Suprapubic skin (tissue), 4 donors: ENCODE results near the gene LILRB1. TPM values are rescaled to one million over a fixed set of nuclear protein-coding genes. Genes with fewer than 3 reads are reported as not detected.

Source experiments
- DNase-seq, 2 donors: peaks; one replicate each; pipeline ENCODE4 v3.0.0-alpha.2; 2019; ENCODE audit warnings: low spot score in 2 of 2
- H3K27ac ChIP-seq: fragments of 200-600 bp; sonication (generic); one replicate; pipeline ENCODE4 v1.5.1; 2019
- H3K27me3 ChIP-seq: fragments of 200-600 bp; sonication (generic); one replicate; pipeline ENCODE4 v1.5.1; 2019
- H3K36me3 ChIP-seq: fragments of 200-600 bp; sonication (generic); one replicate; pipeline ENCODE4 v1.5.1; 2019
- H3K4me1 ChIP-seq: fragments of 200-600 bp; sonication (generic); one replicate; pipeline ENCODE4 v1.5.1; 2019
- H3K4me3 ChIP-seq: fragments of 200-600 bp; sonication (generic); one replicate; pipeline ENCODE4 v1.5.1; 2019; ENCODE audit warnings: mild to moderate bottlenecking
- H3K9me3 ChIP-seq: fragments of 200-600 bp; sonication (generic); one replicate; pipeline ENCODE4 v1.5.1; 2019
- EP300 ChIP-seq: sonication (generic); formaldehyde crosslinking; IDR thresholded peaks from one replicate; pipeline ENCODE4 v1.6.1; 2017; ENCODE audit warnings: antibody characterized with exemption
- POLR2A ChIP-seq, 2 donors: fragments of 450-650 bp; IDR thresholded peaks; one replicate each; pipeline ENCODE4 v1.6.1; 2017; ENCODE audit warnings: antibody characterized with exemption in 2 of 2, mild to moderate bottlenecking in 2 of 2, moderate library complexity in 2 of 2
- POLR2AphosphoS5 ChIP-seq, 3 donors: sonication (generic); formaldehyde crosslinking; IDR thresholded peaks; one replicate each; pipeline ENCODE4 v1.6.1; 2017; ENCODE audit warnings: antibody characterized with exemption in 3 of 3
- WGBS: methylation state at CpG from one replicate; pipeline ENCODE4 v1.1.5; 2018; 5-methylcytosine and 5-hydroxymethylcytosine counted together
- total RNA-seq, 4 donors: library from RNA; depleted of rRNA; stranded (reverse); fragments of >200 nt; gene quantifications; one replicate each; pipeline ENCODE4 v1.1.0, GENCODE V29; 2016
- TF ChIP-seq, protein P1 (sequence below), 2 donors: fragments of 200-600 bp in 1 of 2; fragments of 450-650 bp in 1 of 2; sonication (generic) in 1 of 2; IDR thresholded peaks; one replicate each; pipeline ENCODE4 v1.5.1; 2016 to 2019; ENCODE audit warnings: antibody characterized with exemption in 2 of 2, mild to moderate bottlenecking in 1 of 2, moderate library complexity in 1 of 2

LILRB1 gene
- total RNA-seq, 4 donors from 2014 or later, result not detected

- Histone ChIP-seq H3K4me1 (no peaks in the 10 kb centered on the region), H3K9me3 (peaks cover 3% of the 10 kb centered on the region), H3K27ac (no peak overlapping the region), H3K4me3 (no peak overlapping the region), H3K27me3 (no peaks in the 10 kb centered on the region), H3K36me3 (no peaks in the 10 kb centered on the region)
- DNase-seq, result no peak
- TF ChIP-seq, protein P1, sequence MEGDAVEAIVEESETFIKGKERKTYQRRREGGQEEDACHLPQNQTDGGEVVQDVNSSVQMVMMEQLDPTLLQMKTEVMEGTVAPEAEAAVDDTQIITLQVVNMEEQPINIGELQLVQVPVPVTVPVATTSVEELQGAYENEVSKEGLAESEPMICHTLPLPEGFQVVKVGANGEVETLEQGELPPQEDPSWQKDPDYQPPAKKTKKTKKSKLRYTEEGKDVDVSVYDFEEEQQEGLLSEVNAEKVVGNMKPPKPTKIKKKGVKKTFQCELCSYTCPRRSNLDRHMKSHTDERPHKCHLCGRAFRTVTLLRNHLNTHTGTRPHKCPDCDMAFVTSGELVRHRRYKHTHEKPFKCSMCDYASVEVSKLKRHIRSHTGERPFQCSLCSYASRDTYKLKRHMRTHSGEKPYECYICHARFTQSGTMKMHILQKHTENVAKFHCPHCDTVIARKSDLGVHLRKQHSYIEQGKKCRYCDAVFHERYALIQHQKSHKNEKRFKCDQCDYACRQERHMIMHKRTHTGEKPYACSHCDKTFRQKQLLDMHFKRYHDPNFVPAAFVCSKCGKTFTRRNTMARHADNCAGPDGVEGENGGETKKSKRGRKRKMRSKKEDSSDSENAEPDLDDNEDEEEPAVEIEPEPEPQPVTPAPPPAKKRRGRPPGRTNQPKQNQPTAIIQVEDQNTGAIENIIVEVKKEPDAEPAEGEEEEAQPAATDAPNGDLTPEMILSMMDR (IDR thresholded peaks at IDR 0.05), result no peak
- TF ChIP-seq EP300 (no peak), POLR2A (IDR thresholded peaks at IDR 0.05) (no peak), POLR2AphosphoS5 (IDR thresholded peaks at IDR 0.05) (no peak)
- 72% methylated on average over 5 of the region's 5 CpGs for WGBS
Measured at GRCh38 chr19:54600212-54600611, 30.1 kb upstream of the LILRB1 start.

- H3K9me3 ChIP-seq, result peaks cover 23% of the 10 kb centered on the region
- no peaks in the 10 kb centered on the region for H3K36me3 ChIP-seq
- H3K4me1 ChIP-seq, result no peaks in the 10 kb centered on the region
- H3K4me3 ChIP-seq, result no peak overlapping the region
- TF ChIP-seq EP300, result no peak
- TF ChIP-seq POLR2AphosphoS5 (IDR thresholded peaks at IDR 0.05), result no peak
- no peak overlapping the region for H3K27ac ChIP-seq
- H3K27me3 ChIP-seq, result peaks cover 7% of the 10 kb centered on the region
- DNase-seq, result no peak
- 69% methylated on average over 4 of the region's 4 CpGs for WGBS
Measured at GRCh38 chr19:54606230-54606629, 24.1 kb upstream of the LILRB1 start.

GRCh38 chr19:54606891-54607784, 23.1 kb upstream of the LILRB1 start:
- Histone ChIP-seq H3K9me3 (peaks cover 28% of the 10 kb centered on the region), H3K36me3 (no peaks in the 10 kb centered on the region), H3K27ac (no peak overlapping the region), H3K4me3 (no peak overlapping the region), H3K4me1 (no peaks in the 10 kb centered on the region), H3K27me3 (peaks cover 7% of the 10 kb centered on the region)
- DNase-seq, result no peak
- 78% methylated on average over 16 of the region's 16 CpGs for WGBS
- TF ChIP-seq POLR2AphosphoS5 (IDR thresholded peaks at IDR 0.05), result no peak
- TF ChIP-seq, protein P1 (IDR thresholded peaks at IDR 0.05), result no peak
- TF ChIP-seq POLR2A (IDR thresholded peaks at IDR 0.05), result no peak
- TF ChIP-seq EP300, result no peak

- TF ChIP-seq EP300 (no peak), POLR2AphosphoS5 (IDR thresholded peaks at IDR 0.05) (no peak), POLR2A (IDR thresholded peaks at IDR 0.05) (no peak)
- TF ChIP-seq, protein P1 (IDR thresholded peaks at IDR 0.05), result no peak
- H3K9me3 ChIP-seq, result peaks cover 28% of the 10 kb centered on the region
- no peak overlapping the region for H3K27ac ChIP-seq
- 75% methylated on average over 2 of the region's 5 CpGs for WGBS
- H3K4me3 ChIP-seq, result no peak overlapping the region
- H3K36me3 ChIP-seq, result no peaks in the 10 kb centered on the region
- no peak for DNase-seq
- H3K4me1 ChIP-seq, result no peaks in the 10 kb centered on the region
- H3K27me3 ChIP-seq, result peaks cover 7% of the 10 kb centered on the region
Measured at GRCh38 chr19:54607785-54608150, 22.5 kb upstream of the LILRB1 start.

DNA sequence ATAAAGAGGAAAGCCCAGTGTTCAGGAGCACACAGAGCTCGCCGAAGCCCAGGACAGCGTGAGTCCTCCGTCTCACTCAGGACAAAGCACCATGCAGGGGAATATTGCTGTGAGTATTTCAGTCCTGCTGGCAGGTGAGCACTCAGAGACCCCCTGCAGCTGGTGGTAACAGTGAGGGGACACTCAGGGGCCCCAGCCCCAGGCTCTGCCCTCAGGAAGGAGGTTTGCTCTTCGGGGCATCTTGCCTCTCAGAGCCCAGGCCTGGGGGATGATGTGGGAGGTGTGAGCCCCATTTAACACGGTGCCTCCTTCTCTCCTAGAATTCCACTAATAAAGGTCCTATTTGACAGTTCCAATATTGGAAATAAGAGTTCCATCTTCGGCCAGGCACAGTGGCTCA, 22.1 kb upstream of the LILRB1 start:
- Histone ChIP-seq H3K9me3 (peaks cover 28% of the 10 kb centered on the region), H3K4me1 (no peaks in the 10 kb centered on the region), H3K36me3 (no peaks in the 10 kb centered on the region), H3K27me3 (peaks cover 7% of the 10 kb centered on the region), H3K4me3 (no peak overlapping the region), H3K27ac (no peak overlapping the region)
- 89% methylated on average over 3 of the region's 7 CpGs for WGBS
- TF ChIP-seq POLR2A (IDR thresholded peaks at IDR 0.05), result no peak
- TF ChIP-seq POLR2AphosphoS5 (IDR thresholded peaks at IDR 0.05), result no peak
- TF ChIP-seq, protein P1 (IDR thresholded peaks at IDR 0.05), result no peak
- no peak for TF ChIP-seq EP300
- DNase-seq, result no peak
